Measurements from ENCODE around the gene PSKH1. TPM values are rescaled to one million over a fixed set of nuclear protein-coding genes. Genes with fewer than 3 reads are reported as not detected.

PSKH1 gene
- total and polyA plus RNA-seq, 9 of the 15 experiments (the other 6 are each of a cell fraction or from before 2014, with no cell fraction given): 0.96 to 20.9 (median 9.4) TPM

GRCh38 chr16:67968400-67969253 lies 75.6 kb downstream of the PSKH1 start, which contains the start of gene SLC12A4 (continued):
- TF ChIP-seq YY1 (IDR thresholded peaks at IDR 0.05; ENCODE audit: borderline replicate concordance in 1 of 3, control insufficient read depth in 1 of 3, extremely low read depth in 1 of 3, insufficient read depth in 3 of 3, insufficient read length in 1 of 3, insufficient replicate concordance in 2 of 3, low read depth in 1 of 3, low read length in 2 of 3) (peak in 2 of 3 experiments; percentile 2 to 13), FOXA1 (IDR thresholded peaks at IDR 0.05; ENCODE audit: borderline replicate concordance) (no peak), ADNP (tag; IDR thresholded peaks at IDR 0.05) (peak; percentile 70), MECOM (CRISPR knock-in tag; IDR thresholded peaks at IDR 0.05) (no peak), FOXP1 (CRISPR knock-in tag; IDR thresholded peaks at IDR 0.05) (0 out of 2 replicates have a peak, but pooled peaks have one; percentile 49), KDM1A (IDR thresholded peaks at IDR 0.05) (peak; percentile 90 to 94), SIX5 (IDR thresholded peaks at IDR 0.05; ENCODE audit: borderline replicate concordance in 1 of 2, insufficient read depth in 1 of 2, low read depth in 1 of 2, low read length in 2 of 2) (no peak), ZNF280B (CRISPR knock-in tag; IDR thresholded peaks at IDR 0.05) (no peak), TEAD2 (tag; IDR thresholded peaks at IDR 0.05) (no peak), CGGBP1 (CRISPR knock-in tag; IDR thresholded peaks at IDR 0.05) (no peak), ARID4B (CRISPR knock-in tag; IDR thresholded peaks at IDR 0.05) (peak; percentile 16; the same call in 1 of the 2 replicates), RFX1 (IDR thresholded peaks at IDR 0.05) (no peak), E2F5 (CRISPR knock-in tag; IDR thresholded peaks at IDR 0.05) (peak; percentile 49; the same call in 1 of the 2 replicates), TARDBP (IDR thresholded peaks at IDR 0.05) (peak; percentile 41; the same call in 1 of the 2 replicates), ZBED1 (IDR thresholded peaks at IDR 0.05) (no peak), POLR2B (IDR thresholded peaks at IDR 0.05; ENCODE audit: low read depth, partially characterized antibody) (no peak), GABPB1 (CRISPR knock-in tag; IDR thresholded peaks at IDR 0.05) (peak; percentile 60), E2F3 (CRISPR knock-in tag; IDR thresholded peaks at IDR 0.05) (peak; percentile 86), XRCC5 (IDR thresholded peaks at IDR 0.05; ENCODE audit: low read depth, low read length) (0 out of 2 replicates have a peak, but pooled peaks have one; percentile 34)
